Liver (tissue), 9 donors: ENCODE results near the gene NIFK. TPM values are rescaled to one million over a fixed set of nuclear protein-coding genes. Genes with fewer than 3 reads are reported as not detected.
"Not testable (repeated sequence)": the region's sequence is repeated elsewhere in the genome, so short reads cannot be mapped to it uniquely, and the experiment has no call there.

Experiments used
- DNase-seq: peaks from one replicate; pipeline ENCODE4 v3.0.0-alpha.2; 2017; ENCODE audit warnings: low spot score
- H3K27ac ChIP-seq, 2 donors: one replicate each; pipeline ENCODE4 v1.7.0; 2013; ENCODE audit warnings: inconsistent platforms in 2 of 2, low read length in 2 of 2, control low read depth in 1 of 2, low read depth in 1 of 2, mild to moderate bottlenecking in 1 of 2
- H3K27me3 ChIP-seq, 4 donors: one replicate each; pipeline versions ENCODE4 v1.6.1 to v1.7.0; 2013; ENCODE audit warnings: low read length in 3 of 4, inconsistent platforms in 1 of 4, mild to moderate bottlenecking in 1 of 4, moderate library complexity in 1 of 4; ENCODE audit not compliant: control insufficient read depth in 4 of 4, insufficient read depth in 4 of 4
- H3K36me3 ChIP-seq, 4 donors: one replicate each; pipeline versions ENCODE4 v1.6.1 to v1.7.0; 2013; ENCODE audit warnings: low read length in 3 of 4, mild to moderate bottlenecking in 3 of 4, low read depth in 1 of 4, moderate library complexity in 1 of 4; ENCODE audit not compliant: control insufficient read depth in 4 of 4, insufficient read depth in 3 of 4
- H3K4me1 ChIP-seq, 4 donors: one replicate each; pipeline versions ENCODE4 v1.6.1 to v1.7.0; 2013; ENCODE audit warnings: low read length in 3 of 4, mild to moderate bottlenecking in 3 of 4, moderate library complexity in 1 of 4; ENCODE audit not compliant: control insufficient read depth in 4 of 4, insufficient read depth in 4 of 4
- H3K4me3 ChIP-seq, 3 donors: one replicate each; pipeline versions ENCODE4 v1.6.1 to v1.7.0; 2013; ENCODE audit warnings: low read length in 3 of 3, control low read depth in 1 of 3, low read depth in 1 of 3, mild to moderate bottlenecking in 1 of 3
- H3K9ac ChIP-seq, 2 donors: one replicate each; pipeline ENCODE4 v1.7.0; 2013; ENCODE audit warnings: low read length in 2 of 2, mild to moderate bottlenecking in 2 of 2, moderate library complexity in 2 of 2, control low read depth in 1 of 2, low read depth in 1 of 2
- H3K9me3 ChIP-seq, 4 donors: one replicate each; pipeline versions ENCODE4 v1.6.1 to v1.7.0; 2013; ENCODE audit warnings: low read length in 3 of 4; ENCODE audit not compliant: control insufficient read depth in 4 of 4
- EGR1 ChIP-seq, 2 donors: IDR thresholded peaks; 2 replicates each; pipeline ENCODE4 v1.6.1; 2016 to 2018; ENCODE audit warnings: antibody characterized with exemption in 2 of 2, low read depth in 2 of 2
- FOXA2 ChIP-seq: IDR thresholded peaks from 2 replicates; pipeline ENCODE4 v1.6.1; 2016; ENCODE audit warnings: antibody characterized with exemption
- GABPA ChIP-seq, 2 donors: IDR thresholded peaks in 1 of 2; conservative IDR thresholded peaks in 1 of 2; 2 replicates each; pipeline ENCODE4 v1.6.1; 2016; ENCODE audit warnings: antibody characterized with exemption in 2 of 2, mild to moderate bottlenecking in 1 of 2, moderate library complexity in 1 of 2
- HNF4A ChIP-seq, 2 donors: conservative IDR thresholded peaks; 2 replicates each; pipeline ENCODE4 v1.6.1; 2016; ENCODE audit warnings: antibody characterized with exemption in 2 of 2, mild to moderate bottlenecking in 2 of 2
- JUND ChIP-seq, 2 donors: IDR thresholded peaks; 2 replicates each; pipeline ENCODE4 v1.6.1; 2016; ENCODE audit warnings: antibody characterized with exemption in 2 of 2
- NR2F2 ChIP-seq: IDR thresholded peaks from 2 replicates; pipeline ENCODE4 v1.6.1; 2016; ENCODE audit warnings: antibody characterized with exemption
- RAD21 ChIP-seq, 2 donors: IDR thresholded peaks; 2 replicates each; pipeline ENCODE4 v1.6.1; 2016; ENCODE audit warnings: antibody characterized with exemption in 2 of 2, mild to moderate bottlenecking in 2 of 2
- REST ChIP-seq: IDR thresholded peaks from 2 replicates; pipeline ENCODE4 v1.6.1; 2016; ENCODE audit warnings: antibody characterized with exemption, mild to moderate bottlenecking
- RXRA ChIP-seq, 2 donors: IDR thresholded peaks; 2 replicates each; pipeline ENCODE4 v1.6.1; 2017 to 2018; ENCODE audit warnings: antibody characterized with exemption in 2 of 2, mild to moderate bottlenecking in 1 of 2
- SP1 ChIP-seq: IDR thresholded peaks from 2 replicates; pipeline ENCODE4 v1.6.1; 2018; ENCODE audit warnings: antibody characterized with exemption, mild to moderate bottlenecking
- TAF1 ChIP-seq: conservative IDR thresholded peaks from 2 replicates; pipeline ENCODE4 v1.6.1; 2016; ENCODE audit warnings: antibody characterized with exemption, mild to moderate bottlenecking
- YY1 ChIP-seq: IDR thresholded peaks from 2 replicates; pipeline ENCODE4 v1.6.1; 2016; ENCODE audit warnings: antibody characterized with exemption, mild to moderate bottlenecking
- ZBTB33 ChIP-seq: IDR thresholded peaks from 2 replicates; pipeline ENCODE4 v1.6.1; 2016; ENCODE audit warnings: antibody characterized with exemption
- WGBS: extraction: QIAGEN DNeasy Blood & Tissue Kit; methylation state at CpG from one replicate; pipeline ENCODE4 v1.1.7; 2013; 5-methylcytosine and 5-hydroxymethylcytosine counted together
- polyA plus RNA-seq, 2 donors: library from polyadenylated mRNA; stranded (reverse) in 1 of 2; unstranded in 1 of 2; fragments of 200-250 nt in 1 of 2; fragments of >200 nt in 1 of 2; fragmentation: Nextera tagmentation in 1 of 2; extraction: Ambion mirVana in 1 of 2; gene quantifications; one replicate each; pipeline versions ENCODE4 v1.2.1 to v1.2.3, GENCODE V29; 2013 to 2015
- total RNA-seq, 2 donors: library from RNA; depleted of rRNA; stranded (reverse); fragments of >200 nt; gene quantifications; one replicate each; pipeline ENCODE4 v1.2.3, GENCODE V29; 2014
- TF ChIP-seq, protein P1 (sequence below): IDR thresholded peaks from 2 replicates; pipeline ENCODE4 v1.6.1; 2016; ENCODE audit warnings: antibody characterized with exemption
- donor health status: healthy.
- donor health status: healthy.
- donor health status: healthy.
- donor health status: healthy.
- donor health status: healthy.

Gene NIFK
- total and polyA plus RNA-seq, 4 donors: 13.4 to 25.6 (median 16.2) TPM

DNA sequence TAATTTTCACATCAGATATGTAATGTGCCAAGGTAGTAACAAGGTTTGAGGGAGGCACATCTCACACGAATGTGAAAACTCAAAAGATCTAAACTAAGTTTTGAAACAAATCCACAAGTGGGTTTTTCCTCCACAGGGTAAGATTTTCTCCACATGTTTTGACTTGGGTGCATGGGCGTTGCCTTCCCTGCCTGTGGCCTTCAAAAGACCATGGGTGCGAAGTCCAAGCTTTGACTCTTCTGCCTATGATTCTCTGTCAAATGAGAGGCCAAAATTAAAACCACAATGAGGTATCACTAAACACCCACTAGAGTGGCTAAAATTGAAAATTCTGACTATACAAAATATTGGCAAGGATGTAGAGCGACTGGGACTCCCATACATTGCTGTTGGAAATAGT, 30.7 kb downstream of the NIFK start:
- DNase-seq: no peak
- H3K9me3 ChIP-seq: no peaks in the 10 kb centered on the region
- no peaks in the 10 kb centered on the region for H3K36me3 ChIP-seq
- no peak overlapping the region for H3K9ac ChIP-seq
- H3K4me1 ChIP-seq: no peaks in the 10 kb centered on the region
- no peak overlapping the region for H3K27ac ChIP-seq
- TF ChIP-seq EGR1 (IDR thresholded peaks at IDR 0.05; ENCODE audit: low read depth in 2 of 2): no peak
- TF ChIP-seq, protein P1, sequence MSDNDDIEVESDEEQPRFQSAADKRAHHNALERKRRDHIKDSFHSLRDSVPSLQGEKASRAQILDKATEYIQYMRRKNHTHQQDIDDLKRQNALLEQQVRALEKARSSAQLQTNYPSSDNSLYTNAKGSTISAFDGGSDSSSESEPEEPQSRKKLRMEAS: no peak
- no peak for TF ChIP-seq JUND (IDR thresholded peaks at IDR 0.05)
- TF ChIP-seq RXRA (IDR thresholded peaks at IDR 0.05): no peak
- TF ChIP-seq GABPA (IDR thresholded peaks at IDR 0.05 in 1 of 2, conservative IDR thresholded peaks at IDR 0.05 in 1 of 2): no peak
- TF ChIP-seq HNF4A (conservative IDR thresholded peaks at IDR 0.05): peak in 1 of 2 donors; percentile 10
- no peaks in the 10 kb centered on the region for H3K27me3 ChIP-seq
- 92% methylated on average over 4 of the region's 4 CpGs for WGBS
- H3K4me3 ChIP-seq: no peak overlapping the region

GRCh38 chr2:121705390-121705789, 31.3 kb downstream of the NIFK start:
- TF ChIP-seq GABPA (IDR thresholded peaks at IDR 0.05 in 1 of 2, conservative IDR thresholded peaks at IDR 0.05 in 1 of 2): no peak
- H3K27ac ChIP-seq: no peak overlapping the region
- no peak overlapping the region for H3K9ac ChIP-seq
- H3K9me3 ChIP-seq: no peaks in the 10 kb centered on the region
- H3K4me1 ChIP-seq: no peaks in the 10 kb centered on the region
- H3K36me3 ChIP-seq: no peaks in the 10 kb centered on the region
- WGBS: 84% methylated on average over 8 of the region's 8 CpGs
- H3K27me3 ChIP-seq: no peaks in the 10 kb centered on the region
- H3K4me3 ChIP-seq: no peak overlapping the region
- no peak for DNase-seq

GRCh38 chr2:121701761-121702160, 34.9 kb downstream of the NIFK start:
- not testable (repeated sequence) for H3K4me3 ChIP-seq, H3K27me3 ChIP-seq, H3K9ac ChIP-seq, H3K9me3 ChIP-seq, DNase-seq, H3K4me1 ChIP-seq, H3K27ac ChIP-seq, H3K36me3 ChIP-seq

GRCh38 chr2:121699421-121700333, 37.0 kb downstream of the NIFK start:
- no peak overlapping the region for H3K9ac ChIP-seq

More at GRCh38 chr2:121699421-121700333, 37.0 kb downstream of the NIFK start:
- Histone ChIP-seq H3K36me3 (no peaks in the 10 kb centered on the region), H3K27ac (peak overlapping the region in 1 of 2 donors; percentile 21), H3K9me3 (no peaks in the 10 kb centered on the region), H3K4me3 (no peak overlapping the region), H3K4me1 (peaks cover 0 to 5% (median 0%) of the 10 kb centered on the region in 4 donors), H3K27me3 (no peaks in the 10 kb centered on the region)
- no peak for DNase-seq
- no peak for TF ChIP-seq TAF1
- no peak for TF ChIP-seq NR2F2
- no peak for TF ChIP-seq RAD21 (IDR thresholded peaks at IDR 0.05)
- TF ChIP-seq SP1: no peak
- TF ChIP-seq RXRA (IDR thresholded peaks at IDR 0.05): no peak
- TF ChIP-seq REST: no peak
- TF ChIP-seq ZBTB33: no peak
- TF ChIP-seq FOXA2: no peak
- no peak for TF ChIP-seq GABPA (IDR thresholded peaks at IDR 0.05 in 1 of 2, conservative IDR thresholded peaks at IDR 0.05 in 1 of 2)
- TF ChIP-seq EGR1 (IDR thresholded peaks at IDR 0.05; ENCODE audit: low read depth in 2 of 2): no peak
- no peak for TF ChIP-seq YY1
- no peak for TF ChIP-seq JUND (IDR thresholded peaks at IDR 0.05)
- 61% methylated on average over 19 of the region's 19 CpGs for WGBS
